Neuronal stem cell (in vitro differentiated cells): ENCODE data around the gene CFAP107.
"Not testable (repeated sequence)": the region's sequence is repeated elsewhere in the genome, so short reads cannot be mapped to it uniquely, and the experiment has no call there.

Experiments used
- DNase-seq: peaks from one replicate; pipeline ENCODE4 v3.0.0-alpha.2; 2013; ENCODE audit warnings: low spot score
- H2AFZ ChIP-seq: one replicate; pipeline ENCODE4 v1.6.1; 2013; ENCODE audit warnings: mild to moderate bottlenecking, low read length, inconsistent platforms
- H2AK5ac ChIP-seq: 2 replicates; pipeline ENCODE4 v1.6.1; 2013; ENCODE audit warnings: low read depth, mild to moderate bottlenecking, inconsistent platforms, low read length, moderate library complexity, mixed read lengths
- H2BK120ac ChIP-seq: 2 replicates; pipeline ENCODE4 v1.6.1; 2013; ENCODE audit warnings: low read depth, mild to moderate bottlenecking, inconsistent platforms, low read length, moderate library complexity, mixed read lengths
- H2BK12ac ChIP-seq: one replicate; pipeline ENCODE4 v1.6.1; 2013; ENCODE audit warnings: low read length, inconsistent platforms
- H2BK15ac ChIP-seq: 2 replicates; pipeline ENCODE4 v1.6.1; 2013; ENCODE audit warnings: mild to moderate bottlenecking, low read length, inconsistent platforms, mixed read lengths
- H2BK5ac ChIP-seq: one replicate; pipeline ENCODE4 v1.6.1; 2013; ENCODE audit warnings: inconsistent platforms, mild to moderate bottlenecking, low read length, moderate library complexity
- H3K14ac ChIP-seq: one replicate; pipeline ENCODE4 v1.6.1; 2013; ENCODE audit warnings: low read length, inconsistent platforms
- H3K18ac ChIP-seq: 2 replicates; pipeline ENCODE4 v1.6.1; 2013; ENCODE audit warnings: low read length, inconsistent platforms
- H3K23ac ChIP-seq: 2 replicates; pipeline ENCODE4 v1.6.1; 2013; ENCODE audit warnings: low read depth, mild to moderate bottlenecking, mixed read lengths, low read length, inconsistent platforms; ENCODE audit not compliant: poor library complexity
- H3K27ac ChIP-seq: replicated peaks from 3 replicates; pipeline ENCODE4 v1.5.1; 2013; ENCODE audit warnings: low read length, inconsistent platforms
- H3K27me3 ChIP-seq, 3 experiments: 2 replicates each; pipeline ENCODE4 v1.6.1; 2013; ENCODE audit warnings: low read length in 3 of 3, mild to moderate bottlenecking in 2 of 3, inconsistent platforms in 1 of 3, low read depth in 1 of 3, mixed read lengths in 1 of 3, moderate library complexity in 1 of 3; ENCODE audit not compliant: control insufficient read depth in 3 of 3, insufficient read depth in 3 of 3
- H3K36me3 ChIP-seq, 2 donors: replicated peaks in 1 of 2; 2 replicates each; pipeline ENCODE4 v1.6.1; 2013; ENCODE audit warnings: low read length in 2 of 2; ENCODE audit not compliant: control insufficient read depth in 2 of 2, insufficient read depth in 2 of 2
- H3K4ac ChIP-seq: 2 replicates; pipeline ENCODE4 v1.6.1; 2013; ENCODE audit warnings: inconsistent platforms, mild to moderate bottlenecking, low read length, moderate library complexity
- H3K4me1 ChIP-seq, 2 donors: 1 replicate in 1 of 2; 2 replicates in 1 of 2; pipeline ENCODE4 v1.6.1; 2013; ENCODE audit warnings: low read length in 2 of 2, low read depth in 1 of 2; ENCODE audit not compliant: control insufficient read depth in 2 of 2, insufficient read depth in 1 of 2
- H3K4me2 ChIP-seq: one replicate; pipeline ENCODE4 v1.6.1; 2013; ENCODE audit warnings: mild to moderate bottlenecking, low read length, inconsistent platforms; ENCODE audit not compliant: insufficient read depth, poor library complexity, severe bottlenecking
- H3K4me3 ChIP-seq, 2 donors: 2 replicates each; pipeline ENCODE4 v1.5.1; 2013; ENCODE audit warnings: low read length in 2 of 2, mild to moderate bottlenecking in 2 of 2, inconsistent platforms in 1 of 2, moderate library complexity in 1 of 2
- H3K79me1 ChIP-seq: one replicate; pipeline ENCODE4 v1.6.1; 2013; ENCODE audit warnings: low read depth, mild to moderate bottlenecking, inconsistent platforms, low read length, moderate library complexity
- H3K9ac ChIP-seq: one replicate; pipeline ENCODE4 v1.6.1; 2013; ENCODE audit warnings: mild to moderate bottlenecking, low read depth, low read length, inconsistent platforms; ENCODE audit not compliant: poor library complexity
- H3K9me3 ChIP-seq, 2 donors: replicated peaks in 1 of 2; 2 replicates each; pipeline versions ENCODE3 to v1.6.1; 2013; ENCODE audit warnings: low read length in 2 of 2, mild to moderate bottlenecking in 2 of 2, inconsistent platforms in 1 of 2, low read depth in 1 of 2, mixed read lengths in 1 of 2, moderate library complexity in 1 of 2; ENCODE audit not compliant: control insufficient read depth in 2 of 2, insufficient read depth in 1 of 2
- H4K8ac ChIP-seq: one replicate; pipeline ENCODE4 v1.6.1; 2013; ENCODE audit warnings: low read depth, mild to moderate bottlenecking, inconsistent platforms, low read length, moderate library complexity
- H4K91ac ChIP-seq: one replicate; pipeline ENCODE4 v1.6.1; 2013; ENCODE audit warnings: low read length, low read depth, mild to moderate bottlenecking, inconsistent platforms; ENCODE audit not compliant: poor library complexity
- WGBS, 2 donors: extraction: QIAGEN DNeasy Blood & Tissue Kit; methylation state at CpG; one replicate each; pipeline ENCODE4 v1.1.7; 2013; ENCODE audit warnings: missing lambda C conversion rate in 2 of 2, mixed read lengths in 1 of 2; ENCODE audit not compliant: insufficient read length in 2 of 2, insufficient replicate concordance in 1 of 2; ENCODE audit errors: extremely low coverage in 2 of 2; 5-methylcytosine and 5-hydroxymethylcytosine counted together

Gene CFAP107

DNA sequence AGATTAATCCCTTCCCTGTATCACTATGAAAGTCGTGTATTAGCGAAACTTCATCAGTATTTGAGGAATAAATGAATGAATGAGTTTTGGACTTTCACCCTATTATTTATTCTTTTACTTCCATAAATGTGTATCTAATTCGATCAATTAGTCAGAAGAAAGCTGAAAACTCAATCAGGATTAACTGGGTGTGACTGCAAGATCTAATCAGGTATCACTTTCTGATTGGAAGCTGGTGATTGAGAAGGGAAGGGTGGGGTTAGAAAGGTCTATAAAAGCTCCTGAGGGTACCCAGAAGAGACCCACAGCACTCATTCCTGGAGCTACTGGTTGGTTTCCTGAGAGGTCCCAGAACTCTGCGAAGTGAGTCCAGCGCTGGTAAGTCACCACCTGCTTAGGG is 45.1 kb downstream of the CFAP107 start, which contains the start of gene PRAMEF1:
TSS of gene PRAMEF1 (plus strand) at position 301 of the 400 bp plus-strand sequence. CDS start 1,831 bp downstream, outside the sequence.
- H2BK120ac ChIP-seq, H2AFZ ChIP-seq, H3K4ac ChIP-seq, H4K8ac ChIP-seq, H3K4me2 ChIP-seq, H2BK12ac ChIP-seq, H3K27me3 ChIP-seq, H3K23ac ChIP-seq, H4K91ac ChIP-seq, H3K18ac ChIP-seq, H3K4me3 ChIP-seq, DNase-seq, H3K79me1 ChIP-seq, H2BK15ac ChIP-seq, H2AK5ac ChIP-seq, H3K27ac ChIP-seq, H3K14ac ChIP-seq, H3K36me3 ChIP-seq, H3K9ac ChIP-seq, H2BK5ac ChIP-seq, H3K9me3 ChIP-seq, H3K4me1 ChIP-seq: not testable (repeated sequence)
- no CpG with 5 or more reads among the region's 5 CpGs for WGBS, 2 donors

DNA sequence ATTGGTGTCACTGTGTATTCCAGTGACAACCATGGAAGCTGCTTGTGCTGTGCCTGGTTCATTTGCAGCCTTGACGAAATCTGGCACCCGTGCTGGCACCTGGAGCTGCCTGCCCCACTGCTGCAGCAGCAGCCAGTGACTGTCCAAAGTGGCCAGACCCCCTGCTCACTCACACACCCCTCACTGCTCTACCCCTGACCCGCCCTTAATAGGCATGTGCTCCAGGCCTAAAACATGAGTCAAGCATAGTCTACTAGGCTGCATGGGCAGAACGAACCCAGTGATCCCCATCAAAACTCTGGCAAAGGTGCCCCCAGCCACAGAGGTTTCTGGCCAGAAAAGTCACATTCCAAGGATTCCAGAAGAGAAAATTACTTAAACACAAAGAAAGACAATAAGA is 52.9 kb downstream of the CFAP107 start:
- Histone ChIP-seq H3K4me1 (no peaks in the 10 kb centered on the region), H3K27ac (no peak overlapping the region), H3K27me3 (no peaks in the 10 kb centered on the region), H3K4ac (no peak overlapping the region), H3K14ac (no peak overlapping the region), H2AFZ (no peak overlapping the region), H2BK15ac (no peak overlapping the region), H2BK120ac (no peak overlapping the region), H2BK5ac (no peak overlapping the region), H3K36me3 (no peaks in the 10 kb centered on the region), H4K91ac (no peak overlapping the region), H3K79me1 (no peaks in the 10 kb centered on the region), H3K4me3 (peak overlapping the region in 1 of 2 donors; percentile 25), H3K9me3 (peaks cover 0 to 5% of the 10 kb centered on the region in 2 donors), H3K23ac (no peak overlapping the region), H3K9ac (no peak overlapping the region), H3K4me2 (no peak overlapping the region), H4K8ac (no peak overlapping the region), H2BK12ac (no peak overlapping the region), H3K18ac (no peak overlapping the region), H2AK5ac (no peak overlapping the region)
- WGBS, 2 donors: no CpG with 5 or more reads among the region's 4 CpGs
- DNase-seq: no peak

DNA sequence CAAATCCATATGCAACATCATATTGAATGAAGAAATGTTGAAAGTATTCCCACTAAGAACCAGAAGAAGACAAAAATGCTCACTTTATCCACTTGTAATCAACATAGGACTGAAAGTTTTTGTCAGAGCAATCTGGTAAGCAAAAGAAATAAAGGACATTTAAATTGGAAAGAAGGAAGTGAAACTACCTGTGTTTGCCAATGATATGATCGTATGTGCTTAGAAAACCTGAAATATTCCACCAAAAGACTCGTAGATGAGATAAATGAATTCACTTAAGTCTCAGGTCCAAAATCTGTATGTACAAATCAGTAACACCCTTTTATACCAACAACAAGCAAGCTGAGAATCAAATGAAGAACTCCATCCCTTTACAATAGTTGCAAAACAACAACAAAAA is 53.7 kb downstream of the CFAP107 start:
- H2BK15ac ChIP-seq: no peak overlapping the region
- H2AFZ ChIP-seq: no peak overlapping the region
- H2BK12ac ChIP-seq: no peak overlapping the region
- H3K18ac ChIP-seq: no peak overlapping the region
- H2AK5ac ChIP-seq: no peak overlapping the region
- H3K14ac ChIP-seq: no peak overlapping the region
- no peak overlapping the region for H4K8ac ChIP-seq
- no peaks in the 10 kb centered on the region for H3K36me3 ChIP-seq
- H3K27ac ChIP-seq: no peak overlapping the region
- no peaks in the 10 kb centered on the region for H3K27me3 ChIP-seq
- peaks cover 0 to 5% of the 10 kb centered on the region in 2 donors for H3K9me3 ChIP-seq
- no peak overlapping the region for H3K4ac ChIP-seq
- H3K23ac ChIP-seq: no peak overlapping the region
- no peaks in the 10 kb centered on the region for H3K79me1 ChIP-seq
- H2BK5ac ChIP-seq: no peak overlapping the region
- H3K9ac ChIP-seq: no peak overlapping the region
- no peaks in the 10 kb centered on the region for H3K4me1 ChIP-seq
- no peak overlapping the region for H3K4me2 ChIP-seq
- H2BK120ac ChIP-seq: no peak overlapping the region
- no peak overlapping the region for H3K4me3 ChIP-seq
- no CpG with 5 or more reads among the region's 2 CpGs for WGBS, 2 donors
- H4K91ac ChIP-seq: no peak overlapping the region
- DNase-seq: no peak

DNA sequence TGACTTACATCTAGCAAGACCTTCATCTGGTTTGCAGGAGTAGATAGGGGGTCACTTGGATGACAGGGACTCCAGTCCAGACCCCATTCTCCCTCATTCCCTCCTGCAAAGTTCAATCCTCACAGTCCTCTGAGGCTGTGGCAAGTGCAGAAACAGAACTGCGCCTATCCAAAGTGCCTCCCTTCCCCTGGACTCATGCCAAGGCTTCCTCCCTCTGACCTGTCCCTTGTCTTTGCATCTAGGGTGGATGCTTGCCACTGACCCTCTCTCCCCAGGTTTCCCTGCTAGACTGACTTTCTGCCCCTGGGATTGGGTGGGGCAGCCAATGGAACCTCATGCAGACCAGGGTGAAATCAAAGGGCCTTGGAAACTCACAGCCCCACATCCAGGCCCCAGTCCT is 63.9 kb downstream of the CFAP107 start:
- Histone ChIP-seq H2BK5ac (no peak overlapping the region), H2BK15ac (no peak overlapping the region), H3K36me3 (no peaks in the 10 kb centered on the region), H4K8ac (no peak overlapping the region), H2BK120ac (no peak overlapping the region), H2BK12ac (no peak overlapping the region), H3K27ac (no peak overlapping the region), H3K4me1 (no peaks in the 10 kb centered on the region), H2AFZ (no peak overlapping the region), H3K79me1 (no peaks in the 10 kb centered on the region), H3K4me3 (no peak overlapping the region), H2AK5ac (no peak overlapping the region), H3K9ac (no peak overlapping the region), H3K9me3 (peaks cover 0 to 22% of the 10 kb centered on the region in 2 donors), H3K4ac (no peak overlapping the region), H4K91ac (no peak overlapping the region), H3K14ac (no peak overlapping the region), H3K18ac (no peak overlapping the region), H3K4me2 (no peak overlapping the region), H3K23ac (no peak overlapping the region), H3K27me3 (peaks cover 0 to 22% (median 0%) of the 10 kb centered on the region in 3 experiments)
- no CpG with 5 or more reads among the region's 1 CpG for WGBS, 2 donors
- no peak for DNase-seq
